Heart left ventricle (tissue), 13 donors: ENCODE results near the gene ENTREP1.

Experiments used
- CTCF ChIP-seq, 12 donors: fragments of 200-600 bp; sonication (generic) in 4 of 12; IDR thresholded peaks; one replicate each; pipeline versions ENCODE4 v1.5.0 to v1.8.0; 2018 to 2022; ENCODE audit warnings: antibody characterized with exemption in 12 of 12, mild to moderate bottlenecking in 5 of 12
- POLR2A ChIP-seq, 2 donors: fragments of 450-650 bp; IDR thresholded peaks; one replicate each; pipeline ENCODE4 v1.6.1; 2017; ENCODE audit warnings: antibody characterized with exemption in 2 of 2, mild to moderate bottlenecking in 2 of 2, moderate library complexity in 2 of 2
- donor health status: ischemic (EF 13 %, LVEDD 7.1; RV severe dilation, severe dysfunction).
- donor health status: DM: no; HTN: yes; CAD: no.
- donor health status: DM: no; HTN: no; CAD: no.
- donor health status: ischemic (EF 25% LVEDD 6.9; RV normal size, moderate dysfunction).
- donor health status: ischemic (EF 25% LVEDD 5.7; RV mildly dilated, moderate dysfunction).
- donor health status: ischemic (EF 35%, LVEDD 5.7; RV mildly dilated, moderate dysfunction).
- donor health status: nonischemic (EF 11% LVEDD 7.7; RV severe dilation, severe dysfunction).
- donor health status: DM: yes; HTN: yes; CAD: no.
- donor health status: PGD.
- donor health status: ischemic (EF 29% LVEDD 5.4; RV normal size, mild dysfunction).
- donor health status: nonischemic (EF 23%, LVEDD 6.1; RV moderate dilation, normal function).

DNA sequence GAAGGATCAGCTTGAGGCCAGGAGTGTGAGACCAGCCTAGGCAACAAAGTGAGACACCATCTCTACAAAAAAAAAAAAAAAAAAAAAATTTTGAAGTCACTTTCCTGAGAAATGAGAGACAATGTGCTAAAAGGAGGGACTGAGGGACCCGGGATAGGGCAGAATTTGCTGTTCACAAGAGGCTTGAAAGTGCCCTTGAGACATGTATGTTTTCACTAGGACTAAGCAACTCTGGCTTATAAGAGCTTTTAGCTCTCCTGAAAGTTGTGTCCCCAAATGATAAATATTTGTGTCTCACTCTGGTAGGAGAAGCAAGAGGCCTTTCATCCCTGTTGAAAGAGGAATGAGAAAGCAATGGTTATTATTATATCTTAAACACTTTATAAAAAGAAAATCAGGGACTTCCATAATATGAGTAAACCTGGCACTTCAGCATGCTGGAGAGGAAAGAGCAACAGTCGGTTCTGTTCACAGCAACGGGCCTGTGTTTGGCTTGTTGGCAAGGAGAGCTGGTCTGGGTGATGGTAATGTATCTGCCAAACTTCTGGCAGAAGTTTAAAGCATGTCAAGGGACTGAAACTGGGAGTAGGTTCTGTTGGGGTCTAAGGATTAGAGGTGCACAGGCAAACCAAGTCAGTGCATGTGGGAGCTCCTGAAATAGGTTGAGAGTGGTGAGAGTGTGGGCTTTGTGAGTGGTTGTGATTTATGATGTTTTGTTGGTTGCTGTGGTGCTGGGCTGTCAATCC, 32.2 kb downstream of the ENTREP1 start:
- TF ChIP-seq POLR2A (IDR thresholded peaks at IDR 0.05) (no peak), CTCF (IDR thresholded peaks at IDR 0.05) (no peak)
